K562 (cell line): ENCODE measurements around the gene CHTF8. TPM values are rescaled to one million over a fixed set of nuclear protein-coding genes. Genes with fewer than 3 reads are reported as not detected.

Experiments used
- ASH1L ChIP-seq: fragments of 450-650 bp; IDR thresholded peaks from 2 replicates; pipeline ENCODE4 v1.6.1; 2018; ENCODE audit warnings: borderline replicate concordance, mild to moderate bottlenecking, low read depth; ENCODE audit not compliant: partially characterized antibody
- CXXC5 ChIP-seq: fragments of 250-450 bp; sonication (Bioruptor Pico); IDR thresholded peaks from 2 replicates; pipeline ENCODE4 v1.8.0; 2022; ENCODE audit warnings: inconsistent platforms, mild to moderate bottlenecking, moderate library complexity
- EP300 ChIP-seq: IDR thresholded peaks from 2 replicates; pipeline ENCODE4 v1.6.1; 2012; ENCODE audit warnings: low read length, improper control_type of control experiment
- GATA2 ChIP-seq: sonication (generic); formaldehyde crosslinking; IDR thresholded peaks from 2 replicates; pipeline ENCODE4 v1.4.0; 2020; ENCODE audit warnings: mild to moderate bottlenecking, missing genetic modification reagents
- GTF2A2 ChIP-seq: IDR thresholded peaks from 2 replicates; pipeline ENCODE4 v1.6.1; 2016; ENCODE audit warnings: mild to moderate bottlenecking, missing genetic modification characterization, missing compliant biosample characterization
- HMG20B ChIP-seq: fragments of 250-450 bp; sonication (Bioruptor Pico); IDR thresholded peaks from 2 replicates; pipeline ENCODE4 v1.5.0; 2021; ENCODE audit warnings: mild to moderate bottlenecking
- HNRNPH1 ChIP-seq: fragments of 200-400 bp; formaldehyde crosslinking; optimal IDR thresholded peaks from 2 replicates; pipeline ENCODE3; 2017; ENCODE audit warnings: low read depth, mild to moderate bottlenecking, low read length, moderate library complexity
- JUN ChIP-seq, 2 experiments: sonication (generic) in 1 of 2; formaldehyde crosslinking in 1 of 2; IDR thresholded peaks; 2 replicates each; pipeline versions ENCODE4 v1.6.1 to v1.8.0; 2012 to 2022; ENCODE audit warnings: borderline replicate concordance in 2 of 2, mild to moderate bottlenecking in 2 of 2, improper control_type of control experiment in 1 of 2, low read depth in 1 of 2, low read length in 1 of 2, missing genetic modification reagents in 1 of 2
- MCM2 ChIP-seq: fragments of 450-650 bp; IDR thresholded peaks from 2 replicates; pipeline ENCODE4 v1.6.1; 2017; ENCODE audit warnings: low read depth, mild to moderate bottlenecking
- NR2C1 ChIP-seq, 2 experiments: fragments of 450-650 bp; IDR thresholded peaks; 2 replicates each; pipeline ENCODE4 v1.6.1; 2017; ENCODE audit warnings: mild to moderate bottlenecking in 2 of 2, antibody characterized with exemption in 1 of 2, inconsistent platforms in 1 of 2, missing compliant biosample characterization in 1 of 2, missing genetic modification characterization in 1 of 2
- POLR2AphosphoS5 ChIP-seq: IDR thresholded peaks from 2 replicates; pipeline ENCODE4 v1.6.1; 2011; ENCODE audit warnings: mild to moderate bottlenecking, low read depth, low read length, moderate library complexity; ENCODE audit not compliant: control insufficient read depth, insufficient read depth
- PYGO2 ChIP-seq: fragments of 450-650 bp; IDR thresholded peaks from 2 replicates; pipeline ENCODE4 v1.6.1; 2016; ENCODE audit warnings: mild to moderate bottlenecking, missing genetic modification characterization, moderate library complexity, missing compliant biosample characterization
- SRSF3 ChIP-seq: fragments of 200-400 bp; formaldehyde crosslinking; IDR thresholded peaks from 2 replicates; pipeline ENCODE4 v1.6.1; 2016; ENCODE audit warnings: mild to moderate bottlenecking, low read length, moderate library complexity; ENCODE audit not compliant: insufficient read depth
- ZNF217 ChIP-seq: sonication (generic); formaldehyde crosslinking; IDR thresholded peaks from 2 replicates; pipeline ENCODE4 v1.8.0; 2022; ENCODE audit warnings: mild to moderate bottlenecking, missing genetic modification reagents
- ZNF277 ChIP-seq: fragments of 250-450 bp; sonication (Bioruptor Pico); IDR thresholded peaks from 2 replicates; pipeline ENCODE4 v1.8.0; 2022; ENCODE audit warnings: inconsistent platforms, mild to moderate bottlenecking, moderate library complexity, borderline replicate concordance
- ZNF668 ChIP-seq: fragments of 250-450 bp; sonication (Bioruptor Pico); IDR thresholded peaks from 2 replicates; pipeline ENCODE4 v1.8.0; 2022; ENCODE audit warnings: mild to moderate bottlenecking, inconsistent platforms
- ZNF764 ChIP-seq: fragments of 250-450 bp; sonication (Bioruptor Pico); IDR thresholded peaks from 2 replicates; pipeline ENCODE4 v1.4.0; 2020; ENCODE audit warnings: low read depth, mild to moderate bottlenecking, moderate library complexity
- ZNF766 ChIP-seq: fragments of 200-800 bp; sonication (Bioruptor generic); conservative IDR thresholded peaks from 2 replicates; pipeline ENCODE4 v1.6.1; 2016; ENCODE audit warnings: missing genetic modification characterization, missing compliant biosample characterization
- polyA plus RNA-seq, 8 experiments: library from polyadenylated mRNA; depleted of rRNA in 4 of 8; stranded (reverse) in 5 of 8; unstranded in 3 of 8; fragments of >200 nt; fragmentation: Nextera tagmentation in 2 of 8; fragmentation: Illumina TruSeq in 1 of 8; extraction: Ambion mirVana in 2 of 8; extraction: Trizol in 1 of 8; gene quantifications; 2 replicates each; pipeline versions ENCODE4 v1.2.1 to v1.2.3, GENCODE V29; 2011 to 2014; ENCODE audit warnings: inconsistent platforms in 1 of 8, missing spikeins in 1 of 8
- total RNA-seq, 7 experiments: library from RNA; depleted of rRNA in 6 of 7; stranded (reverse); fragments of >200 nt in 6 of 7; fragmentation: Illumina TruSeq in 2 of 7; extraction: Trizol in 2 of 7; gene quantifications; 2 replicates each; pipeline versions ENCODE4 v1.2.1 to v1.2.3, GENCODE V29; 2011 to 2021; ENCODE audit warnings: low replicate concordance in 1 of 7
- TF ChIP-seq, protein P1 (sequence below): IDR thresholded peaks from 2 replicates; pipeline ENCODE4 v1.6.1; 2012; ENCODE audit warnings: low read depth, low read length, improper control_type of control experiment, borderline replicate concordance
- TF ChIP-seq, protein P2 (sequence below): sonication (generic); formaldehyde crosslinking; IDR thresholded peaks from 2 replicates; pipeline ENCODE4 v1.8.0; 2022; ENCODE audit warnings: mild to moderate bottlenecking, missing genetic modification reagents

The CHTF8 gene
- total and polyA plus RNA-seq, 9 of the 15 experiments (the other 6 are each of a cell fraction or from before 2014, with no cell fraction given) = 20.2 to 199 (median 108) TPM

- no peak for TF ChIP-seq MCM2
- TF ChIP-seq ZNF766 (CRISPR knock-in tag) = peak; percentile 65; the same call in 1 of the 2 replicates
- TF ChIP-seq EP300 = no peak
- TF ChIP-seq ASH1L = no peak
- TF ChIP-seq, protein P1, sequence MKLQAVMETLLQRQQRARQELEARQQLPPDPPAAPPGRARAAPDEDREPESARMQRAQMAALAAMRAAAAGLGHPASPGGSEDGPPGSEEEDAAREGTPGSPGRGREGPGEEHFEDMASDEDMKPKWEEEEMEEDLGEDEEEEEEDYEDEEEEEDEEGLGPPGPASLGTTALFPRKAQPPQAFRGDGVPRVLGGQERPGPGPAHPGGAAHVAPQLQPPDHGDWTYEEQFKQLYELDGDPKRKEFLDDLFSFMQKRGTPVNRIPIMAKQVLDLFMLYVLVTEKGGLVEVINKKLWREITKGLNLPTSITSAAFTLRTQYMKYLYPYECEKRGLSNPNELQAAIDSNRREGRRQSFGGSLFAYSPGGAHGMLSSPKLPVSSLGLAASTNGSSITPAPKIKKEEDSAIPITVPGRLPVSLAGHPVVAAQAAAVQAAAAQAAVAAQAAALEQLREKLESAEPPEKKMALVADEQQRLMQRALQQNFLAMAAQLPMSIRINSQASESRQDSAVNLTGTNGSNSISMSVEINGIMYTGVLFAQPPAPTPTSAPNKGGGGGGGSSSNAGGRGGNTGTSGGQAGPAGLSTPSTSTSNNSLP = no peak
- no peak for TF ChIP-seq GATA2 (CRISPR knock-in tag)
- no peak for TF ChIP-seq HNRNPH1
- no peak for TF ChIP-seq GTF2A2 (tag)
- no peak for TF ChIP-seq ZNF277 (CRISPR knock-in tag)
- peak; percentile 97 for TF ChIP-seq NR2C1 (IDR thresholded peaks at IDR 0.05)
- TF ChIP-seq NR2C1 (tag; IDR thresholded peaks at IDR 0.05) = peak; percentile 96
- TF ChIP-seq ZNF668 (CRISPR knock-in tag) = no peak
- TF ChIP-seq ZNF217 (CRISPR knock-in tag) = no peak
- TF ChIP-seq, protein P2, sequence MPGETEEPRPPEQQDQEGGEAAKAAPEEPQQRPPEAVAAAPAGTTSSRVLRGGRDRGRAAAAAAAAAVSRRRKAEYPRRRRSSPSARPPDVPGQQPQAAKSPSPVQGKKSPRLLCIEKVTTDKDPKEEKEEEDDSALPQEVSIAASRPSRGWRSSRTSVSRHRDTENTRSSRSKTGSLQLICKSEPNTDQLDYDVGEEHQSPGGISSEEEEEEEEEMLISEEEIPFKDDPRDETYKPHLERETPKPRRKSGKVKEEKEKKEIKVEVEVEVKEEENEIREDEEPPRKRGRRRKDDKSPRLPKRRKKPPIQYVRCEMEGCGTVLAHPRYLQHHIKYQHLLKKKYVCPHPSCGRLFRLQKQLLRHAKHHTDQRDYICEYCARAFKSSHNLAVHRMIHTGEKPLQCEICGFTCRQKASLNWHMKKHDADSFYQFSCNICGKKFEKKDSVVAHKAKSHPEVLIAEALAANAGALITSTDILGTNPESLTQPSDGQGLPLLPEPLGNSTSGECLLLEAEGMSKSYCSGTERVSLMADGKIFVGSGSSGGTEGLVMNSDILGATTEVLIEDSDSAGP = no peak
- TF ChIP-seq POLR2AphosphoS5 = peak; percentile 78
- no peak for TF ChIP-seq SRSF3
- TF ChIP-seq PYGO2 (tag) = no peak
- TF ChIP-seq CXXC5 (CRISPR knock-in tag) = peak; percentile 88
- no peak for TF ChIP-seq HMG20B (CRISPR knock-in tag)
- no peak for TF ChIP-seq ZNF764 (CRISPR knock-in tag)
- TF ChIP-seq JUN (IDR thresholded peaks at IDR 0.05; ENCODE audit: borderline replicate concordance, low read depth, low read length) = peak; percentile 15; the same call in 1 of the 2 replicates
- no peak for TF ChIP-seq JUN (CRISPR knock-in tag; IDR thresholded peaks at IDR 0.05; ENCODE audit: borderline replicate concordance)
These were observed at the start of gene CHTF8, which contains the start of gene UTP4 (continued) for GRCh38 chr16:69132424-69133252.
